GM13976 (cell line): ENCODE results near the gene SETD1B.
"Not testable (repeated sequence)": the region's sequence is repeated elsewhere in the genome, so short reads cannot be mapped to it uniquely, and the experiment has no call there.

Experiments used
- DNase-seq: peaks from one replicate; pipeline ENCODE4 v3.0.0; 2012; ENCODE audit warnings: low spot score
- CTCF ChIP-seq: IDR thresholded peaks from 2 replicates; pipeline ENCODE4 v1.5.1; 2012; ENCODE audit warnings: borderline replicate concordance, mild to moderate bottlenecking; ENCODE audit not compliant: insufficient read depth; ENCODE audit errors: extremely low read depth, missing control alignments, control extremely low read depth
- in situ Hi-C: fragments of 300-500 bp; cut with MboI; formaldehyde crosslinking; loops from one replicate; pipeline ENCODE4 v1.12.0; 2022; ENCODE audit warnings: low sequenced_read_pairs, mixed read lengths, inconsistent platforms; ENCODE audit not compliant: unreplicated experiment

The SETD1B gene

GRCh38 chr12:121803861-121804416, at the start of gene SETD1B:
TSS of gene SETD1B (plus strand) at chr12:121804009. CDS start at chr12:121804738, 729 bp downstream.
- in situ Hi-C loops: no loop called here
- peak; percentile 55 for DNase-seq
- TF ChIP-seq CTCF: no peak

DNA sequence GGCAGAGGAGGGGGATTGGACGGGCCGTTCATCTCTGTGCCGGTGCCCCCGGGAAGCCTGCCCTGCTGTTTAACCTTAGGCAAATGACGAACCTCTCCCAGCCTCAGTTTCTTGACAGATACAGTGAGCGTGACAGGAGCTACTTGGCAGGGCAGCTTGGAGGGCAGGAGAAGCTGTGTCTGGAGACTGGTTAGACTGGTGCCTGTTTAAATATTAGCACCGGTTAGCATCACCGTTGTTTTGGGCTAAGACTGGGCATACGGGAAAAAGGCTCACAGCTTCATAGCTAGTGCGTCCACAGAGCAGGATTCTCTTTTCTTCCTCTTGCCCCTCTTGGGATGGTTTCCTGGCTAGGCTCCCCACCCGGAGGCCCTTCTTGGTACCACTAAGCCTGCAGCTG, 49.0 kb upstream of the SETD1B start:
- no peak for TF ChIP-seq CTCF
- no peak for DNase-seq
- in situ Hi-C loops: no loop called here

GRCh38 chr12:121755591-121755990, 48.2 kb upstream of the SETD1B start:
- TF ChIP-seq CTCF: no peak
- in situ Hi-C loops: no loop called here
- no peak for DNase-seq

GRCh38 chr12:121758536-121758935, 45.3 kb upstream of the SETD1B start:
- DNase-seq, in situ Hi-C loops: not testable (repeated sequence)

DNA sequence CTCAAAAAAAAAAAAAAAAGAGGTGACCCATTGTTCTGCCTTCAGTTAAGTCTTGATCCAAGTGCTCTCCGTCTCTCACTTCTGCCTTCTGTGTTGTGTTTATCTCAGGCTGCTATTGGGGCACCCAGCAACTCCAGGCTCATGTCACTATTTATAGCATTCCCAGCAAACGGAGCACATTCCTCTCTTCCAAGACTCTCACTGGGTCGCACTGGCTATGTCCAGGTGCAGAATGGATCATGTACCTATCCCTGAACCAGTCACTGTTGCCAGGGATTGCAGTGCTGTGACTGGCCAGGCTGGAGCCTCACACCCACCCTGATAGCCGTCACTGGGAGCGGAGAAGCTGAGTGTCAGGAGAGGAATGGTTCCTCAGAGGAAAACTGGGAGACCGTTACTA, 41.5 kb upstream of the SETD1B start:
- no peak for TF ChIP-seq CTCF
- DNase-seq: no peak
- in situ Hi-C loops: no loop called here

GRCh38 chr12:121764808-121765207, 39.0 kb upstream of the SETD1B start:
- in situ Hi-C loops: loop anchor here (5.0 kb wide), 1 partner anchor 63 kb away; no protein-coding TSS in a partner anchor
- DNase-seq: no peak
- TF ChIP-seq CTCF: no peak

- in situ Hi-C loops: loop anchor here (5.0 kb wide), 1 partner anchor 63 kb away; no protein-coding TSS in a partner anchor
- DNase-seq: no peak
- no peak for TF ChIP-seq CTCF
Observed at GRCh38 chr12:121765573-121765972, 38.2 kb upstream of the SETD1B start.
